DMS114 treated with DMSO at 0.1 percent for 48 hours (cell line): Measurements from ENCODE around the gene CCL15.
"Not testable (repeated sequence)": the region's sequence is repeated elsewhere in the genome, so short reads cannot be mapped to it uniquely, and the experiment has no call there.

Experiments used
- DNase-seq: peaks from one replicate; lab custom pipeline; 2025; ENCODE audit not compliant: unreplicated experiment; lab: John Stamatoyannopoulos, UW

Gene CCL15

GRCh38 chr17:35995346-35995745, 6.0 kb downstream of the CCL15 start:
- DNase-seq, result not testable (repeated sequence)

- no peak for DNase-seq
Observed at GRCh38 chr17:35991075-35991474, 10.3 kb downstream of the CCL15 start.

GRCh38 chr17:35988164-35988563, 13.2 kb downstream of the CCL15 start:
- DNase-seq, result no peak

- DNase-seq, result no peak
Observed at GRCh38 chr17:35986643-35987042, 14.7 kb downstream of the CCL15 start, which contains the start of gene CCL14. Gene CCL14, minus strand, starts transcription at chr17:35986729. Its CDS starts 80 bp downstream, at chr17:35986649.

GRCh38 chr17:35984140-35984539, 17.2 kb downstream of the CCL15 start:
- DNase-seq, result no peak

- no peak for DNase-seq
Observed at GRCh38 chr17:35982409-35983191, 18.8 kb downstream of the CCL15 start.

- DNase-seq, result no peak
Observed at GRCh38 chr17:35981908-35982330, 19.4 kb downstream of the CCL15 start.

GRCh38 chr17:35981246-35981645, 20.1 kb downstream of the CCL15 start, which contains the start of gene CCL16:
Gene CCL16, minus strand, starts transcription at chr17:35981497. Its CDS starts 77 bp downstream, at chr17:35981420.
- DNase-seq, result no peak

- no peak for DNase-seq
Observed at GRCh38 chr17:35978346-35978745, 23.0 kb downstream of the CCL15 start.

- DNase-seq, result no peak
Observed at GRCh38 chr17:35977509-35977908, 23.8 kb downstream of the CCL15 start.

GRCh38 chr17:35973333-35974260, 27.8 kb downstream of the CCL15 start:
- no peak for DNase-seq

- no peak for DNase-seq
Observed at GRCh38 chr17:35972945-35973332, 28.4 kb downstream of the CCL15 start.

GRCh38 chr17:35972535-35972934, 28.8 kb downstream of the CCL15 start:
- no peak for DNase-seq

GRCh38 chr17:35972066-35972465, 29.3 kb downstream of the CCL15 start:
- DNase-seq, result no peak

- DNase-seq, result peak; percentile 73
Observed at GRCh38 chr17:35969558-35970380, 31.6 kb downstream of the CCL15 start.

GRCh38 chr17:35968520-35969054, 32.8 kb downstream of the CCL15 start:
- no peak for DNase-seq

GRCh38 chr17:35965272-35965671, 36.1 kb downstream of the CCL15 start:
- DNase-seq, result no peak

- no peak for DNase-seq
Observed at GRCh38 chr17:35963663-35964062, 37.7 kb downstream of the CCL15 start.

- no peak for DNase-seq
Observed at GRCh38 chr17:35953720-35954119, 47.6 kb downstream of the CCL15 start.

GRCh38 chr17:35949401-35949800, 52.0 kb downstream of the CCL15 start:
- DNase-seq, result no peak

GRCh38 chr17:35948092-35948491, 53.3 kb downstream of the CCL15 start:
- DNase-seq, result no peak
